OCI-LY1 (cell line): ENCODE measurements around the gene CPA4.

ENCODE experiments used
- EZH2 ChIP-seq: fragments of 200-600 bp; sonication (generic), shearing (Covaris generic); IDR thresholded peaks from 2 replicates; pipeline ENCODE4 v1.8.0; 2017; ENCODE audit warnings: borderline replicate concordance, mixed run types, mild to moderate bottlenecking, antibody characterized with exemption, low read length, moderate library complexity, mixed read lengths
- TF ChIP-seq, protein P1 (sequence below): fragments of 200-600 bp; sonication (generic), shearing (Covaris generic); IDR thresholded peaks from 2 replicates; pipeline ENCODE4 v1.5.1; 2017; ENCODE audit warnings: mild to moderate bottlenecking, antibody characterized with exemption, low read length, moderate library complexity, mixed read lengths

DNA sequence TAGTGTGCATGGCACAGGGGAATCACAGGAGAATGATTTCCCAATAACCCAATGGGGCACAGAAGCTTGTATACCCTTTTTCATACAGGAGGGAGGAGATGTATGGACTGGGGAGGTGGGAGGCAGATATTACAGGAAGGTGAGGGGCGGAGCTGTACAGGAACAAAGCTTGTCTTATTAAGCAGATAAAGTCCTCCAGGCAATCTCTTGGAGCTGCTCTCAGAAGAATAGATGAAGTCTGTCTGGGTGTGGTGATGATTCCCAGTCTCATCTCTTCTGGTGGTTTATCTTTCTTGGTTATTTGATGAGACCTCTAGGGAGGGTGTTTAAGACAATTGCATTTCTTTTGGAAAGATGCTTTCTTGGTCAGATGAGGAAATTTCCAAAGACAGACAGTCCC is 26.6 kb downstream of the CPA4 start:
- TF ChIP-seq, protein P1, sequence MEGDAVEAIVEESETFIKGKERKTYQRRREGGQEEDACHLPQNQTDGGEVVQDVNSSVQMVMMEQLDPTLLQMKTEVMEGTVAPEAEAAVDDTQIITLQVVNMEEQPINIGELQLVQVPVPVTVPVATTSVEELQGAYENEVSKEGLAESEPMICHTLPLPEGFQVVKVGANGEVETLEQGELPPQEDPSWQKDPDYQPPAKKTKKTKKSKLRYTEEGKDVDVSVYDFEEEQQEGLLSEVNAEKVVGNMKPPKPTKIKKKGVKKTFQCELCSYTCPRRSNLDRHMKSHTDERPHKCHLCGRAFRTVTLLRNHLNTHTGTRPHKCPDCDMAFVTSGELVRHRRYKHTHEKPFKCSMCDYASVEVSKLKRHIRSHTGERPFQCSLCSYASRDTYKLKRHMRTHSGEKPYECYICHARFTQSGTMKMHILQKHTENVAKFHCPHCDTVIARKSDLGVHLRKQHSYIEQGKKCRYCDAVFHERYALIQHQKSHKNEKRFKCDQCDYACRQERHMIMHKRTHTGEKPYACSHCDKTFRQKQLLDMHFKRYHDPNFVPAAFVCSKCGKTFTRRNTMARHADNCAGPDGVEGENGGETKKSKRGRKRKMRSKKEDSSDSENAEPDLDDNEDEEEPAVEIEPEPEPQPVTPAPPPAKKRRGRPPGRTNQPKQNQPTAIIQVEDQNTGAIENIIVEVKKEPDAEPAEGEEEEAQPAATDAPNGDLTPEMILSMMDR, result no peak
- no peak for TF ChIP-seq EZH2
